8988T (cell line): ENCODE data around the gene MGA.
"Not testable (repeated sequence)": the region's sequence is repeated elsewhere in the genome, so short reads cannot be mapped to it uniquely, and the experiment has no call there.

Experiments used
- DNase-seq: peaks from one replicate; pipeline ENCODE4 v3.0.0; 2011

The MGA gene

DNA sequence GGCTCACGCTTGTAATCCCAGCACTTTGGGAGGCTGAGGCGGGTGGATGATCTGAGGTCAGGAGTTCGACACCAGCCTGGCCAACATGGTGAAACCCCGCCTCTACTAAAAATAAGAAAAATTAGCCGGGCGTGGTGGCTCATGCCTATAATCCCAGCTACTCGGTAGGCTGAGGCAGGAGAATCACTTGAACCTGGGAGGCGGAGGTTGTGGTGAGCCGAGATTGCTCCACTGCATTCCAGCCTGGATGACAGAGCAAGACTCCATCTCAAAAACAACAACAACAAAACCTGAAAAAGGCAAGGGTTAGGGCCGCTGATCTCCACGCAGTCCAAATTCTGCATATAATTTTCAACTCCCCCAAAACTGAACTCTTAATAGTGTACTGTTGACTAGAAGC, 67.9 kb downstream of the MGA start:
- DNase-seq, result not testable (repeated sequence)

- DNase-seq, result no peak
Observed at GRCh38 chr15:41730543-41730942, 70.3 kb downstream of the MGA start.

- no peak for DNase-seq
Observed at GRCh38 chr15:41732483-41732882, 72.3 kb downstream of the MGA start.

GRCh38 chr15:41734079-41734478, 73.9 kb downstream of the MGA start:
- DNase-seq, result no peak

DNA sequence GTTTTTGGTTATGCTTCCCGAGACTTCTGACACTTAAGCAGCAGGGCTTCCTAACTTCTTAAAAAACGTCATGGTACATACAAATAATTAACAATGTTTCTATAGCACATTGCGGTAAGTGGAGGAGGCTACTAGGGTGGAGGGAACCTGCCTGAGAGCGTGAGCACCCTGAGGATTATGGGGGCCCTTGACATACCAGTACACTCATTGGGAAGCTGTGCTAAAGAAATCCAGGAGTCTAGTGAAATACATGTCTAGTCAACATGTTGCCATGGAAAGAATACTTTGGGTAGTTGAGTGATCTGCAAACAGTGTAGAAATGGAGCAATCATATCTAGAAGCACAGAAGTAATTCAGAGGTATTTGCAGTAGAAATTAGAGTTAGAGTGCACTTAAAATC, 74.8 kb downstream of the MGA start:
- DNase-seq, result no peak

- not testable (repeated sequence) for DNase-seq
Observed at GRCh38 chr15:41735492-41735891, 75.3 kb downstream of the MGA start.

GRCh38 chr15:41746802-41747201, 86.6 kb downstream of the MGA start:
- DNase-seq, result no peak

GRCh38 chr15:41756198-41756597, 96.0 kb downstream of the MGA start:
- no peak for DNase-seq

- no peak for DNase-seq
Observed at GRCh38 chr15:41772720-41773331, 112.6 kb downstream of the MGA start.

GRCh38 chr15:41773332-41773728, 113.1 kb downstream of the MGA start:
- no peak for DNase-seq

GRCh38 chr15:41773729-41774061, 113.5 kb downstream of the MGA start:
- no peak for DNase-seq

DNA sequence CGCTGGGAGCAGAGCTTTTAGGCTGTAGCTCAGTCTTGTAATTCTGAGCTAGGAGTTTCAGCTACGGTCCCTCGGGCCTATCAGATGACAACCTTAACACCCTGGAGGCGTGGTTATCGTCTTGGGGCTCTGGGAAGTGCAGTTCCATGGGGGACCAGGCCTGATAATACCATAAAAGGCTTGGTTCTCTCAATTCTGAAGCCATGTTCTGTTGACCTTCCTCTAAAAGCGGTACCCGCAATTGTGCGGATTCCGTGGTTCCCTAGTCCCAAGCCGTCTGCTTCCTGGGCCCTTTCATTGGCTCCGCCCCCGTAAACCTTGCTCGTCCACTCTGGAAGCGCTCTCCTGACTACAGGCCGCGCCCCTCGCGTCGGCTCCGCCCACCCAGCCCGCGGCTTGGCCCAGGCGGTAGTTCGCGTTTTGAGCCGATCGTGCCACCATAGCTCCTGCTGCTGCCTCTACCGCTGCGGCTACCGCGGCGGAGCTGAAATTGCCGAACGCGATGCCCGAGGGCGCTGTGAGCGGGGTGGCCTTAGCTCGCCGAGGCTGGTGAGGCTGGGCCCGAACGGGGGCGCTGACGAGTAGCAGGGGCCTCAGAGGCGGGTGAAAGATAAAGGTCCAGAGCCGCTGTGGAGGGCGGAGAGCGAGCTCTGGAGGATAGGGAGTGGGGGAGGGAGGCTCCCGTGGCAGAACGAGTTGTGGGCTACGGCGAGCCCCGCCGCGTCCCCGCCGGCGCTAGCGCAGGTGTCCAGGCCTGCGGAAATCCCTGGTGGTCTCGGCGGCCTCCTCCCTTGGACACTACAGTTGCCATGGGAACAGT, 114.1 kb downstream of the MGA start, which contains the start of gene MAPKBP1:
TSS of gene MAPKBP1 (plus strand) at position 423 of the 820 bp plus-strand sequence. CDS start 792 bp downstream, outside the sequence.
- peak; percentile 75 for DNase-seq

DNA sequence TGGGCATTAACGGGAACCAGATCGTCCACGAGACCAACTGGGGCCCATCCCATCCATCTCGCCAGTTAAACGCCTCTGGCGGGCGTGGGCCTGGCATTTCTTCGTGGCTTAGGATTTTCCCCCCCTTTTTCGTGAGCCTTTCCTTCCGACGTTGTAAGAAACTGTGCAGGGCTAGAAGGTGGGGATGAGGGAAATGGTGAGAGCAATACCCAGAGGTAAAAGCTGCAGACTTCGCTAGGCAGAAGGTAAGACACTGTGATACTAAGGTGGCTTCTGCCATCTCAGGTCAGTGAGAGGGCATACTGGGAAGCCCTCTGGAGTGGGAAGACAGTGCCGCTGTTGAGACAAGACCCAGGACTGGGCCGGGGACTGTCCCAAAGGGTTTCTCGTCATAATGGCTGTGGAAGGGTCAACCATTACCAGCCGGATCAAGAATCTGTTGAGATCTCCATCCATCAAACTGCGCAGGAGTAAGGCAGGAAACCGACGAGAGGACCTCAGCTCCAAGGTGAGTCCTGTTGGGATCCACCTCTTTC, 114.7 kb downstream of the MGA start:
- DNase-seq, result no peak

DNA sequence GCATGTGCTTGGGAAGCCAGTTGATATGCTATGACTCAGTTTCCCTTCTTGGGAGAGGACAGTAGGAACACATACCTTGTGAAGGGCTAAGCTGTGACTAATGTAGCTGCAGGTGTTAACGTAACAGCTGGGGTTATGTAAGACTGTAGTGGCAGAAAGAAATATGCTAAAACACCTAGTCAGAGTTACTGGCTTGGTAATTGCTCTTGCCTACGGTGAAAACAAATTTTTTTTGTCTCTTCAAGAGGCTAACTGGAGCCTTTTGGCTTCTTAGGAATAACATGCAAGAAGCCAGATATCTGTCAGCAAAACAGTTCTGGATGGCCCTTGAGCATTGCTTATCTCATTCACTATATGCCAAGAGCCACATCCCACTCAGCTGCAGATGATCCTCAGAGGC, 115.4 kb downstream of the MGA start:
- no peak for DNase-seq

DNA sequence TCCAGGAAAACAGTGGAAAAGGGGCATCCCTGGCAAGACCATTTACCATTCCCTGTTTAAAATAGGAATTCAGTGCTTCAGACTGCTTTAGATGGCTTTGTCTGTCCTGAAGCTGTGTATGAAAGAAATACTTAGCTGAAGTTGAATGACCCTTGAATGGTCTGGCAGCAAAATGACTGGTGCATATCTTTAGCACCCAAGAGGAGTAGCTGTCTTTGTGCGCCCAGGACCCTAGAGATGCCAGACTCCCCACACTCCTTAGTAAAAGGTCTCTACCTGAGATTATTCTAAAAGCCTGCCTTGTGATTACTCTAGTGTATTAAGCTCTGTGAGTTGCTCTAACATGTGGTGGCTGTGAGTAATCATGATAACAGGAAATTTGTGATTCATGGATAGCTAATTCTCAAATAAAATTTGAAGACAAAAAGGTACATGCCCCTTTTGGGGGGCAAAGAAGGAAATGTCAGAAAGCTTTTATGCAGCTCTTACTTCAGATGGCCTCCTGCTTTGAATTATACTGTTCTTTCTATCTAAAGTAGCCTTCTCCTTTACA, 117.3 kb downstream of the MGA start:
- no peak for DNase-seq

GRCh38 chr15:41778521-41778920, 118.3 kb downstream of the MGA start:
- DNase-seq, result no peak

DNA sequence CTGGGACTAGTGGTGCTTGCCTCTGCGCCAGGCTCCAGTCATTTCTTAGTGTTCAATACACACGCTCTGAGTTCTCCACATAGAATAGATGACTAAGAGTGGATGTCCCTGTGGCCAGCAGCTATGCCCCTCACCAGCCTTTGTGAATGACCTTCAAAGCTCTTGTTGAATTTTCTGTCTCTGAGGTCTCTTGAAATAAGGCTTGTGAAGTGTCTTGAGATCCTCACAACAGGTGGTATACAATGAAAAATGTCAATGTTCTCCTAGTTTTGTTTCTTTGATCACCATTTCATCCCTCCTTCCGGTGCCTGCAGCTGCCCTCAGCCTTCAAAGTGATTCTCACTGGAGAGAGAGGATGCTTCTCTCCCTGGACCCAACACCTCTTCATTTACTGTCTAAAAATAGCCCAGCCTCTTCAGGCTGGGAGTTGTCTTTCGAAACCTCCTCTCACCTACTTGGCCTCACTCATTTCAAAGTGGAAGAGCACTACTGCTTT, 119.5 kb downstream of the MGA start:
- no peak for DNase-seq

- DNase-seq, result no peak
Observed at GRCh38 chr15:41780266-41780665, 120.1 kb downstream of the MGA start.

GRCh38 chr15:41780727-41781126, 120.5 kb downstream of the MGA start:
- no peak for DNase-seq

DNA sequence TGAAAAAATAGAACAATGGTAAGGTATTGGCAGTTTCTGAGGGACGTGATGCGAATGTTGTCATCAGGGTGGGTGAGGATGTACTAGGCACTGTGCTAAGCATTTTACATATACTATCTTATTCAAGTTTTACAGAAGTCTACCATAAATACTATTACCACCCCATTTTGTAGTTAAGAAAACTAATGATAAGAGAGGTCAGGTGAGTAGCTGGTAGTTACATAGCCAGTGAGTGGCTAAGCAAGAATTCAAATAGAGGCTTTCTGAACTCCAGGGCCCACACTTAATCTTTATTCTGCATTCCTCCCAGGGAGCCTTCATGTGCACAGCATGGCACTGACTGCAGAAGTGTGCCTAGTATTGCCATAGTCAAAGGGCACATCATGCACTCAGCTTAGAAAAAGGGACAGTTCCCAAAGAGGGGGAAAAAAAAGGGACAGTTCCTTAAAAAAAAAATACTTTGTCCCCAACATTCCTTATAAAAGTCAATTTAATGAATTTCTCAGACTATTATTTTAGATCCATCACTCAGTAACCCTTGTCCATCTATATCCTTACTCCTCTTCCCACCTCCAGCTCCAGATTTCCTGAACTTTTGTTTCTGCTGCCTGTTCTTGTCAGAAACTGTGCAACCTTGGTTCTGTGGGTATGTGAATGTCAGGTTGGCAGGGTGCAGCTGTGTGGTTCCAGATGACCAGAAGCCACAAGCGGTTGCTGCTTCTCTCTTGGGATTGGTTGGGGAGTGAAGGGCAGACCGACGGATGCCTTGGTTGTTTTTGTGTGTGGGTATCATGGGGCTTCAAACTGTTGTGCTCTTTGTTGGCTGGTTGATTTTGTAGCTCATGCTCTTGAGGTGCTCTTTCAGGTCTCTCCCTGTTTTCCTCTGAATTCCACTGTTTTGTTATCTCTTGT, 122.4 kb downstream of the MGA start:
- DNase-seq, result no peak

- no peak for DNase-seq
Observed at GRCh38 chr15:41783296-41783695, 123.1 kb downstream of the MGA start.

- no peak for DNase-seq
Observed at GRCh38 chr15:41788262-41788661, 128.1 kb downstream of the MGA start.

GRCh38 chr15:41789236-41789635, 129.0 kb downstream of the MGA start:
- no peak for DNase-seq
